Measurements from ENCODE around the gene TAB2.

GRCh38 chr6:149270616-149271015, 46.9 kb upstream of the TAB2 start:
- TF ChIP-seq CTCF (IDR thresholded peaks at IDR 0.05) (no peak), POLR2A (IDR thresholded peaks at IDR 0.05) (no peak), EP300 (IDR thresholded peaks at IDR 0.05) (no peak), POLR2AphosphoS5 (IDR thresholded peaks at IDR 0.05) (no peak)
